Pericardium fibroblast (primary cell): ENCODE measurements around the gene BCL2L1. TPM values are rescaled to one million over a fixed set of nuclear protein-coding genes. Genes with fewer than 3 reads are reported as not detected.

Experiments
- total RNA-seq: library from RNA; depleted of rRNA; stranded (reverse); fragments of >200 nt; gene quantifications from 2 replicates; pipeline ENCODE4 v1.2.3, GENCODE V29; 2015

Gene BCL2L1
- total RNA-seq: 50.5 and 86.2 TPM in 2 replicates

DNA sequence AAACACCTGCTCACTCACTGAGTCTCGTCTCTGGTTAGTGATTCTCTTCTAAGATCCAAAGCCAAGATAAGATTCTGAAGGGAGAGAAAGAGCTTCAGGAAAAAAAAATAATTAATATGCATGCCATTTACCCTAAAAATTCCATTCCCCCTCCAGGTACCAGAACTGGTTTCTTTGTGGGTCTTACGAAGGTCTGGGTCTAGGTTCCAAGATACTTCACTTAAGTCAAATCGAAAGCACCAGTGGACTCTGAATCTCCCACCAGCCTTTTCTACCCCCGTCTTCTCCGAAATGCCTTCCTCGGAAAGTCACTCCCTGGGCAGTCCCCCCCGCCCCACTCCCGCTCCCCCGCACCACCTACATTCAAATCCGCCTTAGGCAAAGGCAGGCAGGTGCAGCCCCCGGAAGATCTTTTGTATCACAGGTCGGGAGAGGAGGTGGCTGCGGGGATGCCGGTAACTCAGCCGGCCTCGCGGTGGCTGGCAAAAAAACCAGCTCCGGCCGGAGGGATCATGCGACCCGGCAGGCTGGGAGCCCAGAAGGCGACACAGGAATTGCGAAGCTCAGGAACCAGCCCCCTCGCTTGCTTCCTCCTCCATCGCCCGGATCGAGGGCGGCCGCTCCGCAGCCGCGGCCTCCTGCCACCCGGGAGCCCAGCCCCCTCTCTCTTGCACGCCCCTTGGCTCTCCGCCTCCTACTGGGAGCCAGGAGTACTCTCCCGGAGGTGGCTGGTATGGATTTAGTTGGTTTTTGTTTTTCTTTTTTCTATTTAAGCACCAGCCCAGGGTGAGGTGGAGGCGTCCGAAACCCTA is at the start of gene BCL2L1:
Gene BCL2L1, minus strand, starts transcription at position 612 of the 812 bp plus-strand sequence. CDS start 650 bp downstream, outside the sequence.

DNA sequence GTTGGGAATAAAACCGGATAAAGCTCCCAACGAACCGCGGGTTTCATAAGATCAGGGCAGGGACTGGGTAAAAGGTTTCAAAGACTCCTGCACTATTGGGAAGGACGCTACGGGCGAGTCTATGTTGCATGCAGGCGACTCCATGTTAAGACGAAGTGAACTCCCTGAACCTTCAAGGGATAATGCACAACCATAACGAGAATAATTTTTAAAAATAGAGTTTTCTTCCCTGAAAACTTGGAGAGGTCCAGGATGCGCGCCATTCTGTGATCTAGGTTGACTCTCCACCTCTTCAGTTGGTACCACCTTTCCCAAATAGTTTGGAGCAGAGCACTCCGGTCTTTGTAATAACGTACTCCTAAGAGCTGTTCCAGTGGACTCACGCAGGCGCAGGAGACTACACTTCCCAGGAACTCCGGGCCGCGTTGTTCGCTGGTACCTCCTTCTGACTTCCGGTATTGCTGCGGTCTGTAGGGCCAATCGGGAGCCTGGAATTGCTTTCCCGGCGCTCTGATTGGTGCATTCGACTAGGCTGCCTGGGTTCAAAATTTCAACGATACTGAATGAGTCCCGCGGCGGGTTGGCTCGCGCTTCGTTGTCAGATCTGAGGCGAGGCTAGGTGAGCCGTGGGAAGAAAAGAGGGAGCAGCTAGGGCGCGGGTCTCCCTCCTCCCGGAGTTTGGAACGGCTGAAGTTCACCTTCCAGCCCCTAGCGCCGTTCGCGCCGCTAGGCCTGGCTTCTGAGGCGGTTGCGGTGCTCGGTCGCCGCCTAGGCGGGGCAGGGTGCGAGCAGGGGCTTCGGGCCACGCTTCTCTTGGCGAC is 16.3 kb upstream of the BCL2L1 start, which contains the start of gene TPX2:
Gene TPX2, plus strand, starts transcription at position 562 of the 821 bp plus-strand sequence. CDS start 18,187 bp downstream, outside the sequence.

DNA sequence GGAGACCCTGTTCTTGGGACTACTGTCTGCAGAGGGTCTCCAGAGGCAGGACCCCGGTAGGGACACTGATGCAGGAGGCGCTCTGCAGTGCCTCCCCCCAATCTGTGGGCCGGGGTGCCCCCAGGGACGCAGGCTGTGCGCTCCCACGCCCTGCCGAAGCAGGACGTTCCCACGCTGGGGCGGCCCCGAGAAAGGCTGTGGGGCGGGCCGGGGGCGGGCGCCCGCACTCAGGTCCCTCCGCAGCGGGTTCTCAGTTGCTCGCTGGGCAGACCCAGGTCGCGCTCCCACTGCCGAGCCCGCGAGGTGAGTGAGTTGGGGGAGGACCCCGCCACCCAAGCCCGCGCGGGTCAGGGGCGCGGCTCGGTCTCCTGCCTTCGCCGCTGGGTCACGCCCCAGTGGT is 85.0 kb downstream of the BCL2L1 start, which contains the start of gene COX4I2:
Gene COX4I2, plus strand, starts transcription at position 253 of the 400 bp plus-strand sequence. CDS start 1,106 bp downstream, outside the sequence.

Other genes starting within 250 kb of the BCL2L1 start
- gene DEFB124, start 247.7 kb downstream of the BCL2L1 start, total RNA-seq: 2.1 TPM in 1 of 2 replicates, not detected in the other
- gene REM1, start 247.6 kb downstream of the BCL2L1 start, total RNA-seq: 1.1 and 4.1 TPM in 2 replicates
- 80.9 and 109 TPM in 2 replicates for gene HM13, start 208.4 kb downstream of the BCL2L1 start, total RNA-seq
- 150 and 254 TPM in 2 replicates for gene ID1, start 117.6 kb downstream of the BCL2L1 start, total RNA-seq
- gene COX4I2, start 85.0 kb downstream of the BCL2L1 start, total RNA-seq: 0.23 TPM in 1 of 2 replicates, not detected in the other
- 6.3 and 7.5 TPM in 2 replicates for gene TPX2, start 16.4 kb upstream of the BCL2L1 start, total RNA-seq
- gene MYLK2, start 96.5 kb upstream of the BCL2L1 start, total RNA-seq: not detected in 2 replicates
- gene FOXS1, start 122.7 kb upstream of the BCL2L1 start, total RNA-seq: 1.1 TPM in 1 of 2 replicates, not detected in the other
- 0.09 and 0.70 TPM in 2 replicates for gene DUSP15, start 147.7 kb upstream of the BCL2L1 start, total RNA-seq
- not detected in 2 replicates for gene TTLL9, start 147.8 kb upstream of the BCL2L1 start, total RNA-seq
- gene PDRG1, start 229.2 kb upstream of the BCL2L1 start, total RNA-seq: 5.4 and 11.9 TPM in 2 replicates
- gene XKR7, start 245.3 kb upstream of the BCL2L1 start, total RNA-seq: not detected in 2 replicates